GM12801 (cell line): ENCODE measurements around the gene TIPRL.

Experiments used
- TF ChIP-seq, protein P1 (sequence below): IDR thresholded peaks from one replicate; pipeline ENCODE4 v1.5.1; 2011; ENCODE audit warnings: control low read depth; ENCODE audit not compliant: insufficient read length; ENCODE audit errors: extremely low read depth

The TIPRL gene

DNA sequence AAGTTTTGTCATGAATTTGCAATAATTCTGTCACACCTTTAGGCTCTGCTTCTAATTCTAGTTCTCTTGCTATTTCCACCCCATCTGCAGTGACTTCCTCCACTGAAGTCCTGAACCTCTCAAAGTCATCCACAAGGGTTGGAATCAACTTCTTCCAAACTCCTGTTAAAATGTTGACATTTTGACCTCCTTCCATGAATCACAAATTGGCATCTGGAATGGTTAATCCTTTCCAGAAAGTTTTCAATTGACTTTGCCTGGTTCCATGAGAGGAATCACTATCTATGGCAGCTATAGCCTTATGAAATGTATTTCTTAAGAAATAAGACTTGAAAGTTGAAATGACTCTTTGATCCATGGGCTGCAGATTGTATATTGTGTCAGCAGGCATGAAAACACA lies 27.3 kb downstream of the TIPRL start:
- TF ChIP-seq, protein P1, sequence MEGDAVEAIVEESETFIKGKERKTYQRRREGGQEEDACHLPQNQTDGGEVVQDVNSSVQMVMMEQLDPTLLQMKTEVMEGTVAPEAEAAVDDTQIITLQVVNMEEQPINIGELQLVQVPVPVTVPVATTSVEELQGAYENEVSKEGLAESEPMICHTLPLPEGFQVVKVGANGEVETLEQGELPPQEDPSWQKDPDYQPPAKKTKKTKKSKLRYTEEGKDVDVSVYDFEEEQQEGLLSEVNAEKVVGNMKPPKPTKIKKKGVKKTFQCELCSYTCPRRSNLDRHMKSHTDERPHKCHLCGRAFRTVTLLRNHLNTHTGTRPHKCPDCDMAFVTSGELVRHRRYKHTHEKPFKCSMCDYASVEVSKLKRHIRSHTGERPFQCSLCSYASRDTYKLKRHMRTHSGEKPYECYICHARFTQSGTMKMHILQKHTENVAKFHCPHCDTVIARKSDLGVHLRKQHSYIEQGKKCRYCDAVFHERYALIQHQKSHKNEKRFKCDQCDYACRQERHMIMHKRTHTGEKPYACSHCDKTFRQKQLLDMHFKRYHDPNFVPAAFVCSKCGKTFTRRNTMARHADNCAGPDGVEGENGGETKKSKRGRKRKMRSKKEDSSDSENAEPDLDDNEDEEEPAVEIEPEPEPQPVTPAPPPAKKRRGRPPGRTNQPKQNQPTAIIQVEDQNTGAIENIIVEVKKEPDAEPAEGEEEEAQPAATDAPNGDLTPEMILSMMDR = no peak

DNA sequence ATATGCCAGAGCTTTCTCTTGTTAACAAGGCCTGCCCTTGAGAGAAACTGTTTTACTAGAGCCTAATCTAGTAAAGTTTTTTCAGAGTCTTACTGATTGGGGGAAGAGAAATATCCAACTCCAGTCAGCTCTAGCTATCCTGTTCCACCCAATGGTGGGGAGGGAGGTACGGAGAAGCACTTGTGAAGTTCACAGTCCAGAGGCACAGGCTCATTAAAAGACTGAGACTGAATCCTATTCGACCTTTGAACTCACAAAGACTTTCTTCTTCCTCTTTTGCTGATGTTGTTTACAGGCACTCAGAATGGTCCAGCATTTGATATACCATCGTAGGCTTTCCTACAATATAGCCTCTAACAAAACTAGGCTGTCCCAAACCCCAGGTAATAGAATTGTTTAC lies 31.6 kb downstream of the TIPRL start:
- TF ChIP-seq, protein P1 = no peak

DNA sequence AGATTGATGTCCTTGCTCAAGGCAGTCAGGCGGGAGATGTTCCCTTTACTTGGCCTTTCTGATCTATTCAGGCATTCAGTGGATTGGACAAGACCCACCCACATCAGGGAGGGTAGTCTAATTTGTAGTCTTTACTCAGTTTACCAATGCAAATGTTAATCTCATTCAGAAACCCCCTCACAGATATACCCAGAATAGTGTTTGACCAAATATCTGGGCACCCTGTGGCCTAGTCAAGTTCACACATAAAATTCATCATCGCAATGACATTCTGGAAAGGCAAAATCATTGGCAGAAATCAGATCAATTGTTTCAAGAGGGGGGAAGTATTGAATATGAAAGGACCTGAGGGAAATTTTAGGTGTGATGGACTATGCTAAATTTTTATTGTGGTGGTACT lies 34.6 kb downstream of the TIPRL start:
- TF ChIP-seq, protein P1 = no peak

DNA sequence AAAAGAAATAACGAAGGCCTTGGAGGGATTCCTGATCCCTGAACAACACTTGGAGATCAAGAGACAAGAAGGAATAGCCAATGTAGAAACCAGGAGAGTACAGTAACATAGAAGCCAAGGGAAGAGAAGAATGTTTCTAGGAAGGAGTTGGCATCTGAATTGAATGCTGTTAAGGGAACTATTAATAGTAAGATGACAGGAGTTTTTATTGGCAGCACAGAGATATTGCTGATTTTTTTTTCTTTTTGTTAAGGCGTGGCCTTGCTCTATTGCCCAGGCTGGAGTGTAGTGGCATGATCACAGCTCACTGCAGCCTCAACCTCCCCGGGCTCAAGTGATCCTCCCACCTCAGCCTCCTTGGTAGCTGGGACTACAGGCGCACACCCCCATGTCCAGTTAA lies 37.4 kb downstream of the TIPRL start:
- TF ChIP-seq, protein P1 = no peak

DNA sequence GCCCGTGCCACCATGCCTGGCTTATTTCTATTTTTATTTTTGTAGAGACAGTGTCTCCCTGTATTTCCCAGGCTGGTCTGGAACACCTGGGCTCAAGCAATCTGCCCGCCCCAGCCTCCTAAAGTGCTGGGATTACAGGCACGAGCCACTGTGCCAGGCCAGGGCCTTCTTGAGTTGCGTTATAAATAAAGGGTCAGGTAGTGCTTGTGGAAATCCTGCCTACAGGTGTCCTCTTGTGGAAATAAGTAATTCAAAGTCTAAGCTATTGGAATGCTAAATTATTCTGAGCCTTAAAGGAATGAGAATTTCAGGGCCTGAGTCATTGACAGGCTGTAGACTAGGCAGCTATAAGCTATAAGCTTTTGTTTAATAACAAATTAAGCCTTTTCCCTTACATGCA lies 38.9 kb downstream of the TIPRL start:
- TF ChIP-seq, protein P1 = no peak

DNA sequence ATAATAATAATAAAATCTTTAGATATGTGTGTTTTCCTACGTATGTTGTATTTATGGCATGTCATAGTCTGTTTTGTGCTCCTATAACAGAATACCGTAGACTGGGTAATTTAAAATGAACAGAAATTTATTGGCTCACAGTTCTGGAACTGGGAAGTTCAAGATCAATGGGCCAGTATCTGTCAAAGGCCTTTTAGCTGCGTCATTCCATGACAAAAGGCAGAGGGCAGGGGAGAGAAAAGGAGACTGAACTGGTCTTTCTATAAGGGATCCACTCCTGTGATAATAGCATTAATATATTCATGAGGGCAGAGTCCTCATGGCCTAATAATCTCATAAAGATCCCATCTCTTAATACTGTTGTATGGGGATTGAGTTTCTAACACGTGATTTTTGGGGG lies 39.9 kb downstream of the TIPRL start:
- TF ChIP-seq, protein P1 = no peak

DNA sequence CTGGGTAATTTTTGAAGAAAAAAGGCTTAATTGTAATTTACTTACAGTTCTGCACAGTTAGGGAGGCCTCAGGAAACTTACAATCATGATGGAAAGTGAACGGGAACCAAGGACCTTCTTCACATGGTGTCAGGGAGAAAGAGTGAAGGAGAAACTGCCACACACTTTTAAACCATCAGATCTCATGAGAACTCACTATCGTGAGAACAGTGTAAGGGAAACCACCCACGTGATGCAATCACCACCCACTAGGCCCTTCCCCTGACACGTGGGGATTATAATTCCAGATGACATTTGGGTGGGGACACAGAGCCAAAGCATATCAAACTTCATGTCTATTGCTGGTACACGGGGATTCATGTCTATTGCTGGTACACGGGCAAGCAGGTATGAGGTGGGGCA lies 41.7 kb downstream of the TIPRL start:
- TF ChIP-seq, protein P1 = no peak

DNA sequence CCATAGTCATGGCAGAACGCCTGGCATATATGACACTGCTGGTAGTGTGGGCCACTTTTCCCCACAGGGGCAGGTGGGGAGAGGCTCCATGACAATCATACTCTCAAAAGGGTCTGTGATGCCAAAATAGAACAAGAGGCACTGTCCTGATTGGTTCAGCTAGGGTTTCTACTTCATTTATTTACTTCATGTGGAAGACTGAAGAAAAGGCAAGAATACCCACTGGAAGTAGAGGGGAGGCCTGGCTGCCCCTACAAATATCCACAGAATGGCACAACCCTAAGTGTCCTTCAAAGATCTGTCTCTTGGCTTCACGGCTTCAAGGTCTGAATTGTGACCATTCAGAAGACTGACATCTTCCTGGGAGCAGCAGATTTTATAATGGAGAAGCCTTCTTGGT lies 42.5 kb downstream of the TIPRL start:
- TF ChIP-seq, protein P1 = no peak
